Activated CD4-positive, alpha-beta T cell treated with anti-CD3 and anti-CD28 coated beads for 4 hours (primary cell): ENCODE results near the gene CENPK.
A peak's percentile ranks its signal among the peaks of the same experiment; 100 is the strongest.
"Not testable (repeated sequence)": the region's sequence is repeated elsewhere in the genome, so short reads cannot be mapped to it uniquely, and the experiment has no call there.

Source experiments
- DNase-seq, 2 donors: peaks; one replicate each; pipeline ENCODE4 v3.0.0-alpha.2; 2020

The CENPK gene

DNA sequence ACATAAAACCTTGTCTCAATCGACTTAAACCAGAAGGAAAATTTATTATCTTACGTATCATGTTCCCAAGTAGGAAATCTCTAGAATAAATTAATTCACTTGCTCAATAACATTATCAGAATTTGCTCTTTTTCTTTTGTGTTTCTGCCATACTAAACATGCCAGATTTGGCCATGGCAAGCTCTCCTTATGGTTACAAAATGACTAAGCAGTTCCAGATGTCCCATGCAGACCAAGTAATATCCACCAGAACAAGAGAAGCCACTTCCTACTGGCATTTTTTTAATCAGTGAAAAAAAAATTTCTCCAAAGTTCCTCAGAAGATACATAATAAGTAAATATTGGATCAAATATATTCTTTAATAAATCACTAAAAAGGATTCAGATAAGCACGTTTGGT, 56.0 kb downstream of the CENPK start:
- DNase-seq, result no peak

DNA sequence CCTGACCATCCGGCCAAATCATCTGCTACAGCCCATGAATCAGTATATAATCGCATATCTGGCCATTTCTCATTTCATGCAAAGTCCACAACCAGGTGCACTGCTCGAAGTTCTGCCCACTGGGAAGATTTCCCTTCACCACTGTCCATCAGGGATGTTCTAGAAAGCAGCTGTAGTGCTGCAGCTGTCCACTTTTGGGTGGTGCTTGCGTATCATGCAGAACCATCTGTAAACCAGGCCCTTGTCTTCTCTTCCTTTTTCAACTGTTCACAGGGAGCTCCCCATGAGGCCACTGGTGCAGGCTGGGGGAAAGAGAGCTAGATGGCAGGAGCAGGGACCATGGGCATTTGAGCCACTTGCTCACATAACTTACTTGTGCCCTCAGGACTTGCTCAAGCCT, 73.8 kb downstream of the CENPK start:
- DNase-seq, result no peak

DNA sequence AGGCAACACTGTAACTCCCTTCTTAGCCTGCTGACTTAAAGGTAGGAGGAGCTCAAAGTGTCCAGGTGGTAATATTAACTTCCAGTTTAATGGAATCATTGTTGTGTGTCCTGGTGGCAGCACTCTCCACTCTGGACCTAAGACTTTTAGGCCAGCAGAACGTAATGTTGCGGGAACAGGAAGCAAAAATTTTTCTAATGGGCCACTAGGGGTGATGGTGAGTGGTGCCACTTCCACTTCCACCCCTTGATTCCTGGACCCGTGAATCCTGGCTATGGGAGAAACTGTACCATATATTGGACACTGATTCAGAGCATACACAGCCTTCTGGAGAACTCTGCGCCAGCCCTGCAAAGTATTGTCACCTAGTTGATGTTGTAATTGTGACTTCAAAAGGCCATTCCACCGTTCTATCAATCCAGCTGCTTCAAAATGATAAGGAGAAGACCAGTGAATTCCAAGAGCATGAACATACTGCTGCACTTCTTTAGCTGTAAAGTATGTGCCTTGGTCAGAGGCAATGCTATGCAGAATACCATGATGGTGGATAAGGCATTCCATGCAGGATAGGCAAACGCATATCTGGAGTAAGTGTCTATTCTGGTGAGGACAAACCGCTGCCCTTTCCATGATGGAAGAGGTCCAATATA, 74.8 kb downstream of the CENPK start:
- DNase-seq, result not testable (repeated sequence)

DNA sequence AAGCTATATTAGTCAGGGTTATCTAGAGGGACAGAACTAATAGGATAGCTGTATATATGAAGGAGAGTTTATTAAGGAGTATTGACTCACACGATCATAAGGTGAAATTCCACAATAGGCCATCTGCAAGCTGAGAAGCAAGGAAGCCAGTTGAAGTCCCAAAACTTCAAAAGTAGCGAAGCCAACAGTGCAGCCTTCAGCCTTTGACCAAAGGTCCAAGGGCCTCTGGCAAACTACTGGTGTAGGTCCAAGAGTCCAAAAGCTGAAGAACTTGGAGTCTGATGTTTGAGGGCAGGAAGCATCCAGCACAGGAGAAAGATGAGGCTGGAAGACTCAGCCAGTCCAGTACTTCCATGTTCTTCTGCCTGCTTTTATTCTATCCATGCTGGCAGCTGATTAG, 76.2 kb downstream of the CENPK start:
- DNase-seq, result not testable (repeated sequence)

DNA sequence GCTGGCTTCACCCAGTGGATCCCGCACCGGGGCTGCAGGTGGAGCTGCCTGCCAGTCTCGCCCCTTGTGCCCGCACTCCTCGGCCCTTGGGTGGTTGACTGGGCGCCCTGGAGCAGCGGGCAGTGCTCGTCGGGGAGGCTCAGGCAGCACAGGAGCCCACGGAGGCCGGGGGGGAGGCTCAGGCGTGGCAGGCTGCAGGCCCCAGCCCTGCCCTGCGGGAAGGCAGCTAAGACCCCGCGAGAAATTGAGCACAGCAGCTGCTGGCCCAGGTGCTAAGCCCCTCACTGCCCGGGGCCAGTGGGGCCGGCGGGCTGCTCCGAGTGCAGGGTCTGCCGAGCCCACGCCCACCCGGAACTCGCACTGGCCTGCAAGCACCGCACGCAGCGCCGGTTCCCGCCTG, 77.6 kb downstream of the CENPK start:
- no peak for DNase-seq

DNA sequence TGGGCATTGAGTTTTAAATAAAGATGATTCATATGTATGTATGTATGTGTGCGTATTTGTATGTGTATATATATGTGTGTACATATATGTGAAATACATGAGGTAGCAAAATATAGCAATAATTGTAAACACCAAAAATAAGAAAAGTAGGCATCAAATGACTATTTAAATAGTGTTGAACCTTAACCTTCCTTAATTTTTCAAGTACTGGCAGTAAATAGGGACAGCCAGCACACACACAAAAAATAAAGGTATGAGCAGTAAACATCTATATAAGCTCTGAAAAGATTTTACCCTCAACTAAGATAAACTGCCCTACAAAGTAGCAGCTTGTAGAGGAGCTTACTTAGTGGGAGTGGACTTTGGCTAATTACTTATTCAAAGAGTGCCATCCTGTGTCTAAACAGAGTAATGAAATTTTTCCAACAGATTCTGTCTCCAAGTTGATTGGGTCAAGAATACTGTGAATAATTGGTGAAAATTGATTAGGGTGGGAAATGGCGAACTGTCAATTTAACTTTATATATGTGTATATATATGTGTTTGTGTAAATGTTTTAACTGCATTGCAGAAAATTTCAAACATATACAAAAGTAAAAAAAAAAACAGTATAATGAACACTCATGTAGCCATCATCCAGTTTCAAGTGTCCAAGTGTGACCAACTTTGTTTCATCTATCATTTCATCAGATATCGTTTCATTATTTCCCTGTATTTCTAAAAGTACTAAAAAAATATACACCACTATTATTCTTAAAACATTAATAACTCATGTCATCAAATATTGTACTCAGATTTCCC, 79.2 kb downstream of the CENPK start:
- no peak for DNase-seq

DNA sequence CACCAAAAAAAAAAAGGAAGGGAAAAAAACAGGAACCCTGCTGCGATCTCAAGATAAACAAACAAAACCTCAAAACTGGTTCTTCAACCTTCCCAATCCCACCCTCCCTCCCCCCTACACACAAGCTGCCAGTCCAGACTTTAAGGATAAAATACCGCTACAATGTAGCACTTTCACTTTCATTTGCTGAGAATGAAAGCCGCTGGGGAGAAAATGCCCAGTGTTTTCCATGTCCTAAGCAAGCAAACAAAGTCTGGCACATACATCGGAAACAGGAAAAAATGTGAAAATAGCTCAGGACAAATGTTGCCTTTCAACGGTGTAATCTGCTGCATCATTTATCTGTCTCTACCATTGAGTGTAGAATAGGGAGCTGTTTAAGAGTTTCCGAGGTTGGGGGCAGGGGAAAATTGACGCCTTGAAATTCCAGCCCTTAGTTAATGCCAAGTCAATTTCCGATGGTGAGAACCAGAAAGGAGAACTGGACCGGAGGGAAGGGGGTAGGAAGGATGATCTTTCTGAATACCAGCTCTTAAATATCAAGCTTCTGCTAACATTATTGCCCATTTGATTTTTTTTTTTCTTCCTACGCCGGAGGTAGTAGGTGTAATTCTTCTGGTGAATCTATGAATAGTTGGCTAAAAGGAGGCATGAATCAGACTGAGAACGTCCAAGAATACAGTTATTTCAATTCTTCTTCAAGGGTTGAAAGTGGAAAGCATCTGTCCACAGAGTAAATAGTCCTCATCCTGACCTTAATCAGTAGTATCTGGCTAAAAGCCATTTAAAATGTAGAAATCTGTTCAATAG, 80.0 kb downstream of the CENPK start:
- peak in 1 of 2 donors; percentile 16 for DNase-seq

DNA sequence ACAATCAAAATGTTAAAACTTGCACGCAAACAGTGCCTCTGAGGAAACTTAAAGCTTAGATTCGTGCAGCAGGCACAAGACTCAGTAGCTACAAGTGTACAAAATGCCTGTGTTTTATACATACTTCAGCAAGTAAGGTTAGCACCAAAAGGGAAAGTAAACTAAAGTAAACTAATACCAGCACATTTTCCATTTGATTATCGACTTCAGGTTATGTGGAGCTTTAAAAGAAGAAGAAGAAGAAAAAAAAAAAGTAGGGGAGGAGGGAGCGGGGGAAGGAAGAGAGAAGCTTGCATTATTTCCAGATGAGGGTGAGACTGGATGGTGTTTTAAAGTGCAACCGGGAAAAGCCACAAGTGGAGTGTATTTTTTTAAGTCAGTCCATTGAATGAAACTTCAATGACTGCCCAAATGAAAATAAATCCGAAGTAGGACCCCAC, 80.7 kb downstream of the CENPK start:
- DNase-seq, result no peak

DNA sequence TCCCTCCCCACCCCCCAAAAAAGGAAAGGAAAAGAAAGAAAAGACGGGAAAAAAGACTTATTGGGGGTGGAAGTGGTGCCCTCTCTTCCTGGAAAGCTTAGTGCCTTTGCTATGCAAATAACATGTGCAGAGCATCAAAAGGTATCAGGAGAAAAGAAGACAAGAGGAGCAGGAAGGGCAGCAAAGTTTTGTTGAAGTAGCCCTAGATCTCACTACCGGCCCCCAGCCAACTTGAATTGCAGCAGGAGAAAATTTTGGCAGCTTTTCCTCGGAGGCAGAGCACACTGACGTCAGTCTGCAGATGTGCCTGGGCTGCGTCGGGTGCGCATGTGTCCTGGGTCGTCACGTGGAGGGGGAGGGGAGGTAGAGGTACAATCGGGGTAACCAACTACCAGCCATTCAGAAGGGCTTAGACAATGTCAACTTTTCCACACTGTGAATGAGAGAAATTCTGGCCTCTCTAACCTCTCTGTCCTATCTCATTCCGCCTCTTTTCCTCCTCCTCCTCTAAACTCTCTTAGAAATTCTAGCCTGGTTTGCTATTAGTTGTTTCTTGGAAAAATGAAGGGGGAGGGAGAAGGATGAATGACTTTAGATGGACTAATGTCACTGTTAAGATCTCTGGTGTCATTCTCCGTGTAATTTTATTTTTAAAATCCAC, 81.2 kb downstream of the CENPK start, which contains the start of gene ADAMTS6:
Gene ADAMTS6, minus strand, starts transcription at position 286 of the 661 bp plus-strand sequence. CDS start 8,247 bp downstream, outside the sequence.
- peak; percentile 76 to 78 for DNase-seq

DNA sequence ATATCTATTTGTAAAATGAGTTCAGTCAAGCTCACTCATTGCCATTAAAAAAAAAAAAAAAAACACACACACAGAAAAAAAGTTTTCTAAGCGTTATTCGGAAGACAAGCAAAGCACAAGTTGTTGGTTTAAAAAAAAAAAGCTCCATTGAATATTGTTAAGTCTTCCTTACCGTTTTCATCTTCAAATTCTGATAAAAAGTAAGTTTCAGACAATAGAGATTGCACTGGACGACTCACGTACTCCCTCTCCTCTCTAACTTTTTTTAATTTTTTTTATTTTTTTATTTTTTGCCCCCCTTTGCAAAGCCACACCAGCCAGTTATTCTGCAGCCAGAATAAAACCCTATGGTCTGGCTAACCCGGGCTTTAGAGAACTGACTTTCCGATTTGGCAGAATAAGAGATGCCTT, 81.8 kb downstream of the CENPK start:
- no peak for DNase-seq

DNA sequence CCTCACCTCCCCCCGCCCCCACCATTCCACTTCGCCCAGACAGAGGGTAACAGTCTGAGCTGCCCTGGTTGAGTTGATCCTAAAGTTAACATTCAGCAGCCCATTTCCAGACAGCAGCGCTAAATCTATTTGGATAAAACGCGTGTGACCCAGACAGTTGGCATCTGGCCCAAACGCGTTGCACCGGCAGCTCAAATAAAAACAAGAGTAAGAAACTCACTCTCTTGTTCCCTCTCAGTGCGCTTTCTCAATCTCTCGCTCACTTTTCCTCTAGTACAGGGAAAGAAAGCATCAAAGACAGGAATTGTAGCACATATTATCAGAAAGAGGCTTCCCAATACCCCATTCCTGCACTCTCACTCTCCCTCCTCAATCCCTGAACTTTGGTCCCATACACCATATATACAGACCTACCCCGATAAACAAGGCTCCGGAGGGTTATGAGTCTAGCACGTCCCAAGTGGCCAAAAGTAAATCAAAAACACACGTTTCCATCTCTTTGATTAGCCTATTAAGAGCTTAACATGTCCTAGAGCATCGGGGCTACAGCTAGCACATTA, 82.6 kb downstream of the CENPK start:
- peak; percentile 14 to 24 for DNase-seq

DNA sequence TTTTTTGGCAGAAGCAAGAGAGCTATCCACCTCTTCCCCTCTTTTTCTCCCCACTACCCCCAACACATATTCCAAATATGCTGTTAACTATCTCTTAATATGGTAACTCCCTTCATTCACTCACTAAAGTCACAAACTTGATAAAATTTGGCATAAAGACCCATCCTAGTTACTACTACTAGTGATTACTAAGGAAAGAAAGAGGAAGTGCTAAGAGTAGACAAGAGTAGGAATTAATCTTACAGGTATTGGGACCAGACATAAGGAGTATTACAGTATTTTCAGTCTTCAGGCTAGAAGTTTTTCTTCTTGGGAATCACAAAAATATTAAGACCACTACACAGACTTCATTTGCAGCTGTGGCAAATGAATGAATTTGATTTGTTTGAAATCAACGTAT, 83.4 kb downstream of the CENPK start:
- no peak for DNase-seq

DNA sequence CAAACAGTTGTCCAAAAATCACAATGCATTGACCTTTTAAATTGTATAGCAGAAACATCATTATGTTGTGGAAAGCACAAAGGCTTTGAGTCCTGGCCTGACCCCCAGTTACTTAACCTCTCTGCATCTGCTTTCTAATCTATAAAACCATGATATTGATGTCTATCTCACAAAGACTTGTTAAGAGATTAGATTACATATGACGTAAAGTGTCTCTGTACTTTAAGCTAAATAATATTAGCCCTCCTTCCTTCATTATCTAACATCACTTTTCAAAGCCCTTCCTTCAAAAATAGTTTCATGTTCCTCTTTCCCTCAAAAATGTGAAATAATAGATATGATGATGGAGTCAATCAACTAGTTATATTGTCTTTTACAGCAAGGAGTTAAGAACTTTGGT, 84.6 kb downstream of the CENPK start:
- DNase-seq, result no peak

DNA sequence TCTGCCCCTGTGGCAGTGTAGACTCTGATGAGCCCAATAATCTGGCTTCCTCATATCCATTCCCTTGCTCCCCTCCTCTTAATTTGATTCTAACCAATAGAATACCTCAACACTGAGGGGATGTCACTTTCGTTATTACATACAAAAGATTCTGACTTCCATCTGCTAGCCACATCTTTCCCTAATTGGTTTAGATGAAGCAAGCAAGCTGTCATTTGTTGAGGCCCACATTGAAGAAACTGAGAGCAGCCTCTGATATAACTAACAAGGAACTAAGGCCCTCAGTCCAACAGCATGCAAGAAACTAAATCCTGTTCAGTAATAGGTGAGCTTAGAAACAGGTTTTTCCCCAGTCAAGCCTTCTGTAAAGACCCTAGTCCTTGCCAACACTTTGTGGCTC, 87.1 kb downstream of the CENPK start:
- DNase-seq, result no peak

DNA sequence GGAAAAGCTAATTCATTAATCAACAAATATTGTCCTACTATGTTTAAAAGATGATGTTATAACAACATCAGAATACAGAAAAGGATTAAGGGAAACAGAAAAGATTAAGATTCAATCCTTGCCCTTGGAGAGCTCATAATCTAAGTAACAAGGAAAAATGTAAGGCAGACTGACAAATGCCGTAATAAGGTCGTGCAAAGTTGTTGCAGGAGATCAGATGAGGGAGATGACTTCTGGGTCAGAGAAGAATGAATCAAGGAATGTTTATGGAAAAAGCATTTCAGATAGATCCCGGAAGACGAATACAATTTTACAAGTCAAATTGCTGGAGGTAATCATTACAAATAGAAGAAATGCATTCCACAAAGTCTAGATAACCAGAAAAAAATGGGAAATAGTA, 87.6 kb downstream of the CENPK start:
- no peak for DNase-seq

DNA sequence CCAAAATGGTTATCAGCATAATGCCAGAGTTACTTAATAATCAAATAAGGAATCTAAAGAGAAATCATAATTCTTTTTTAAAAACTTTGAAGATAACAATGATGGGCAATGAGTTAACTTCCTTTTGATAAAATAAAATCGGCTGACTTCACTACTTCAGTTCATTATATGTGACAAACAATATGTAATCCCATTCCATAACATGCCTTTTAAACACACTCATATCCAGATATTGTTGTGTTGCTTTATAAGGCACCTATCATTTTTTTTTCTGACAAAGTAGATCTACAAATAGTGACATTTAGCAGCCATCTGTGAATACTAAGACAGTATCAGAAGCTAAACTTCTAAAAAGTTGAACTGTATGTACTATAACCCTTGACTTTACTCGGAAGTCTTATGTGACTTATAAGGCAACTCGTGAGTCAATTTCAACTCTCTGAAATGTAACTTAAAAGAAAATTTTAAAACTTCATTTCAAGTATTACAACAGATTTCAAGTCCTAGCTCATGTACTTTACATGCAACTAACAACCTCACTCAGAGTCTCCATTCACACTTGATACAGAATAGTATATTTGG, 88.7 kb downstream of the CENPK start:
- DNase-seq, result no peak

DNA sequence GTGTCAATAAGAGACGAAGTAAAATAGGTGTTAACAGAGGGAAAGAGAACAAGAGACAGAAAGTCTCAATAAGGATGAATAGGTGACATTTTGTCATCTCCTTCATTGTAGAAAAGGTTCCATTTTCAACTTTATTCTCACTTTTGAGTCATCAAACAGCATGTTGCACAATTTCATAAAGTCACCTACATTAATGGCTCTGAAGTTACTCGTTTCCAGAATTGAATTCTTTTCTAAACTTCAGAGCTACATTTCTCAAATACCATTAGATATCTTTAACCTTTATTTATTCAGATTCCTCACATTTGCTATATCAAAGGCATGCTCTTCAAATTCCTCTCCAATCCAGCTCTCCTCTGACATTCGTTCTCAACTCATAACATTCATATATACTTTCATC, 94.3 kb downstream of the CENPK start:
- no peak for DNase-seq
